ENCODE data around the gene DLGAP1.

- TF ChIP-seq CTCF (IDR thresholded peaks at IDR 0.05 in 2 of 3, conservative IDR thresholded peaks at IDR 0.05 in 1 of 3; ENCODE audit: control insufficient read depth in 2 of 3, extremely low read depth in 1 of 3, insufficient read depth in 1 of 3, low read depth in 3 of 3, low read length in 3 of 3) (no peak), CEBPB (IDR thresholded peaks at IDR 0.05; ENCODE audit: borderline replicate concordance in 1 of 2, low read depth in 2 of 2, low read length in 2 of 2) (no peak)
Measured at GRCh38 chr18:3667255-3668137, 787.6 kb downstream of the DLGAP1 start.
